GM20000 (cell line): ENCODE results near the gene ZNF576.
"Not testable (repeated sequence)": the region's sequence is repeated elsewhere in the genome, so short reads cannot be mapped to it uniquely, and the experiment has no call there.

ENCODE experiments used
- DNase-seq: peaks from one replicate; pipeline ENCODE4 v3.0.0; 2012; ENCODE audit warnings: low spot score
- TF ChIP-seq, protein P1 (sequence below): IDR thresholded peaks from 2 replicates; pipeline ENCODE4 v1.5.1; 2012; ENCODE audit warnings: mild to moderate bottlenecking, control low read depth; ENCODE audit errors: extremely low read depth, missing control alignments

ZNF576 gene

GRCh38 chr19:43575955-43576878 is 20.2 kb upstream of the ZNF576 start:
- DNase-seq, result no peak
- TF ChIP-seq, protein P1, sequence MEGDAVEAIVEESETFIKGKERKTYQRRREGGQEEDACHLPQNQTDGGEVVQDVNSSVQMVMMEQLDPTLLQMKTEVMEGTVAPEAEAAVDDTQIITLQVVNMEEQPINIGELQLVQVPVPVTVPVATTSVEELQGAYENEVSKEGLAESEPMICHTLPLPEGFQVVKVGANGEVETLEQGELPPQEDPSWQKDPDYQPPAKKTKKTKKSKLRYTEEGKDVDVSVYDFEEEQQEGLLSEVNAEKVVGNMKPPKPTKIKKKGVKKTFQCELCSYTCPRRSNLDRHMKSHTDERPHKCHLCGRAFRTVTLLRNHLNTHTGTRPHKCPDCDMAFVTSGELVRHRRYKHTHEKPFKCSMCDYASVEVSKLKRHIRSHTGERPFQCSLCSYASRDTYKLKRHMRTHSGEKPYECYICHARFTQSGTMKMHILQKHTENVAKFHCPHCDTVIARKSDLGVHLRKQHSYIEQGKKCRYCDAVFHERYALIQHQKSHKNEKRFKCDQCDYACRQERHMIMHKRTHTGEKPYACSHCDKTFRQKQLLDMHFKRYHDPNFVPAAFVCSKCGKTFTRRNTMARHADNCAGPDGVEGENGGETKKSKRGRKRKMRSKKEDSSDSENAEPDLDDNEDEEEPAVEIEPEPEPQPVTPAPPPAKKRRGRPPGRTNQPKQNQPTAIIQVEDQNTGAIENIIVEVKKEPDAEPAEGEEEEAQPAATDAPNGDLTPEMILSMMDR, result no peak

GRCh38 chr19:43578787-43579186 is 17.6 kb upstream of the ZNF576 start:
- TF ChIP-seq, protein P1, result no peak
- DNase-seq, result no peak

DNA sequence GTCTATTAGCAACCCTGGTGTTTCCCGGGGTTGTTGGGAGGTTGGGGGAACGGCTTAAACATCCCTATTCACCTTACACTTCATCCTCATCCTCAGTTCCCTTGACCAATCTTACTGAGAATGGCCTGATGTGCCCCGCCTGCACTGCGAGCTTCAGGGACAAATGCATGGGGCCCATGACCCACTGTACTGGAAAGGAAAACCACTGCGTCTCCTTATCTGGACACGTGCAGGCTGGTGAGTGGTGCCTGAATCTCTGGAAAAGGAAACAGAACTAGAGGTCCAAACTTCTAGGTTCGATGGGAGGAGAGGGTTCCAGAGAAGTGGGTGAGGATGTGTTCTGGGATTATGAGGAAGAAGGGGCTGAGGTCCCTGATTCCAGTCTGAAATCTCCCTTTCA is 14.9 kb upstream of the ZNF576 start:
- TF ChIP-seq, protein P1, result no peak
- DNase-seq, result no peak

- DNase-seq, result no peak
- TF ChIP-seq, protein P1, result no peak
These were observed 13.9 kb upstream of the ZNF576 start for GRCh38 chr19:43582495-43582894.

GRCh38 chr19:43584484-43584883 is 11.9 kb upstream of the ZNF576 start:
- DNase-seq, result no peak
- TF ChIP-seq, protein P1, result no peak

DNA sequence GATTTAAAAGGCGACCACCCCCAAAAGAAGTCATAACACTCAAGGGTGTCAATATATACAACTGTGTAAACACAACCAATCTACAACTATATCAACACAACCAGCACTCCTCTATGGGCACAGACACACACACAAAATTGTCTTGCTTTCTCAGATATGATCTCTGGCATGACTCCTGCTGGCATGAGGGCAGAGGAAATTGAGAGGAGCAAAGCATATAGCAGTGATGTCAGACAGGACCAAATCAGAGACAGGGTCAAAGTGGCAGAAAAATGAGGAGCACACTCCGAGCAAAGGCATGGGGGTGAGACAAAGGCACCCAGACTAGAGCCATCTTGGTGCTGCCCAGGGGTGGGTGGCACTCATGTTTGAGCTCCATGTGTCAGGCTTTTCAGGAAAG is 10.0 kb upstream of the ZNF576 start:
- TF ChIP-seq, protein P1, result no peak
- DNase-seq, result no peak

- DNase-seq, result not testable (repeated sequence)
These were observed 9.4 kb upstream of the ZNF576 start for GRCh38 chr19:43587029-43587428.

DNA sequence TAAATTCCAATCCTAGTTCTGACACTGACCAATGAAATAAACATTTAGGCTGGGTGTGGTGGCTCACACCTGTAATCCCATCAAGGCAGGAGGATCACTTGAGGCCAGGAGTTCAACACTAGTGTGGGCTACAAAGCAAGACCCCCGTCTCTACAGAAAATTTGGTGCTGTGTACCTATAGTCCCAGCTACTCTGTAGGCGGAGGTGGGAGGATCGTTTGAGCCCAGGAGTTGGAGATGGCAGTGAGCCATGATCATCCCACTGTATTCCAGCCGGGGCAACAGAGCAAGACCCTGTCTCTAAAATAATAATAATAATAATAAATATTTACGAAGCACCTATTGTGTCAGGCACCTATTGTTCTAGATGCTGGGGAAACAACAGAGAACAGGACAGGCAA is 7.1 kb upstream of the ZNF576 start:
- DNase-seq, result no peak
- TF ChIP-seq, protein P1, result no peak
